IPS DF 4.7 (cell line): ENCODE measurements around the gene PCCA.
A peak's percentile ranks its signal among the peaks of the same experiment; 100 is the strongest.

Experiments used
- DNase-seq: peaks from one replicate; pipeline ENCODE4 v3.0.0-alpha.2; 2013; ENCODE audit warnings: low spot score; ENCODE audit errors: extremely low read depth

The PCCA gene

GRCh38 chr13:100506154-100506553 lies 417.3 kb downstream of the PCCA start:
- DNase-seq: no peak

- DNase-seq: no peak
Measured at GRCh38 chr13:100506600-100507422, 417.9 kb downstream of the PCCA start.

GRCh38 chr13:100508455-100508854 lies 419.6 kb downstream of the PCCA start:
- DNase-seq: no peak

GRCh38 chr13:100508996-100509395 lies 420.1 kb downstream of the PCCA start:
- no peak for DNase-seq

GRCh38 chr13:100510208-100510957 lies 421.5 kb downstream of the PCCA start:
- peak; percentile 86 for DNase-seq

GRCh38 chr13:100511466-100511865 lies 422.6 kb downstream of the PCCA start:
- no peak for DNase-seq

GRCh38 chr13:100512422-100512821 lies 423.5 kb downstream of the PCCA start:
- DNase-seq: no peak

- DNase-seq: no peak
Measured at GRCh38 chr13:100513171-100513570, 424.3 kb downstream of the PCCA start.

GRCh38 chr13:100513987-100514670 lies 425.2 kb downstream of the PCCA start:
- DNase-seq: no peak

GRCh38 chr13:100514788-100515409 lies 426.0 kb downstream of the PCCA start:
- DNase-seq: peak; percentile 74

GRCh38 chr13:100515410-100515800 lies 426.5 kb downstream of the PCCA start:
- DNase-seq: no peak

- no peak for DNase-seq
Measured at GRCh38 chr13:100517135-100517534, 428.2 kb downstream of the PCCA start.

- no peak for DNase-seq
Measured at GRCh38 chr13:100517728-100518127, 428.8 kb downstream of the PCCA start.

GRCh38 chr13:100518394-100519062 lies 429.6 kb downstream of the PCCA start:
- no peak for DNase-seq

- no peak for DNase-seq
Measured at GRCh38 chr13:100519626-100520025, 430.7 kb downstream of the PCCA start.

- DNase-seq: no peak
Measured at GRCh38 chr13:100520936-100521850, 432.3 kb downstream of the PCCA start.

- no peak for DNase-seq
Measured at GRCh38 chr13:100521851-100522617, 433.1 kb downstream of the PCCA start.

- no peak for DNase-seq
Measured at GRCh38 chr13:100522618-100523309, 433.9 kb downstream of the PCCA start.

GRCh38 chr13:100523411-100523810 lies 434.5 kb downstream of the PCCA start:
- DNase-seq: no peak
